ENCODE data around the gene C2orf49.
A peak's percentile ranks its signal among the peaks of the same experiment; 100 is the strongest.
"Not testable (repeated sequence)": the region's sequence is repeated elsewhere in the genome, so short reads cannot be mapped to it uniquely, and the experiment has no call there.

The C2orf49 gene

DNA sequence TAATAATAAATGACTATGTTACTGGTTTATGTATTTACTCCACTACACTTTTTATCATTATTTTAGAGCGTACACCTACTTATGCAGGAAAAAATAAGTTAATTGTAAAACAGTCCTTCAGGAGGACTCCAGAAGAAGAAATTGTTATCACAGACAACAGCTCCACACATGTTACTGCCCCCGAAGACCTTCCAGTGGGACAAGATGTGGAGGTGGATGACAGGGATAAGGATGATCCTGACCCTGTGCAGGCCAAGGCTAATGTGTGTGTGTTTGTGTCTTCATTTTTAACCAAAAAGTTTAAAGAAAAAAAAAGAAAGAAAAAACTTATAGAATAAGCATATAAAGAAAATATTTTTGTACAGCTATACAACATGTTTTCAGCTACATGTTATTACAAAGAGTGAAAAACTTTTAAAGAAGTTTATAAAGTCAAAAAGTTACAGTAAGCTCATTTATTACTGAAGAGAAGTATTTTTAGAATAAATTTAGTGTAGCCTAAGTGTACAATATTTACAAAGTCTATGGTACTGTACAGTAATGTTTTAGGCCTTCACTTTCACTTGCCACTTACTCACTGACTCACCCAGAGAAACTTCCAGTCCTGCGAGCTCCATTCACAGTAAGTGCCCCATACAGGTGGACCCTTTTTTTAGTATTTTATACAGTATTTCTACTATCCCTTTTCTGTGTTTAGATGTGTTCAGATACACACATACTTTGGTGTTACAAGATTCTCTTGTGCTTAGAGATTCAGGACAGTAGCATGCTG lies 15.3 kb upstream of the C2orf49 start:
- DNase-seq (ENCODE audit: low read depth): no peak

DNA sequence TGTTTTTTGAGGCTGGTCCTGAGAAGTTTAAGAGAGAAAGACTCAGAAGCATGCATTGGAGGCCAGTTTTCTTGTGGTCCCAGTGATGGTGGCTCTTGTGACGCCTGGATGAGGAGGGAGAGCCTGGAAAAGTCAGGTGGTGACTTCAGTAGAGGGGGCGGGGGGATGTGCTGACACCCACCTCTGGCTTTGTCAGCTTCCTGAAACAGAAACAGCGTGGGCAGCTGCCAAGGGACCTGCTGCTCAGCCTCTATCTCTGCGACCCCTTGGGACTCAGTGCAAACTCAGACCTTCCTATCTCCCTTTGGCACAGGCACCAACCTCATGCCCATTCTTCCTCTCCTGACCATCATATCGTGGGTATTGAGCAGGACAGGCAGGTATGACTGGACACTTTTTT lies 14.2 kb upstream of the C2orf49 start:
- no peak for DNase-seq (ENCODE audit: low read depth)

DNA sequence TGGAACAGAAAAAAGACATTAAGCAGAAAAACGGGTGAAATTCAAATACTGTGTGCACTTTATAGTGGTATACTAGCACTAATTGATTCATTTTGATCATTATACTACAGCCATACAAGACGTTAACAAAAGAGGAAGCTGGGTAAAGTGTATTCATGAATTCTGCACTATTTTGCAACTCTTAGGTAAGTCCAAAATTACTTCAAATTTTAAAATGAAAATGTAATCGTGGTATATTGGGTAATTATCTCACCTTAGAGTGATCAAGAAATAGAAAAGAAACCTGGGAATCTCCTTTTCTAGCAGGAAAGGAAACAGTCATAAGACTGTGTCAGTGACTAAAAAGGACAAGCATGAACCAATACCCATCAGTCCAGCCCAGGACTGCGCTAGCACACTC lies 13.2 kb upstream of the C2orf49 start:
- DNase-seq (ENCODE audit: low read depth): no peak

DNA sequence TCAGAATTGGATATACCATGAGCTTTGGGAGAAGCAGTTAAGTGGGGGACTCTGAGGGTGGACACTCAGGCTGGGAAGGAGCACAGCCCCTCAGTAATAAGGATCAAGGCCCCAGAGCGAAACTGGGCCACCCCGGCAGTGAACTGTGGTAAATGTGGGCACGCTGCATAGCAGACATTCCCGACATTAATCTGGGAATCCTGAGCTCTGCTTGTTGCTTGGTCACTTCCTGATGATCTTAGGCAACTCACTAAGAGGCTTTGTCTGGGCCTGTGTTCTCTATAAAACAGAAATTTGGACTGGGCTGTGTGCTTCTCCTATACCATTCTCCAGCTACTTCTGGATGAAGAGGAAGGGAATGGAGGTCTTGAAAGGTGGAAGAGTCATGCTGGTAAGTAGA lies 12.6 kb upstream of the C2orf49 start:
- DNase-seq (ENCODE audit: low read depth): no peak

DNA sequence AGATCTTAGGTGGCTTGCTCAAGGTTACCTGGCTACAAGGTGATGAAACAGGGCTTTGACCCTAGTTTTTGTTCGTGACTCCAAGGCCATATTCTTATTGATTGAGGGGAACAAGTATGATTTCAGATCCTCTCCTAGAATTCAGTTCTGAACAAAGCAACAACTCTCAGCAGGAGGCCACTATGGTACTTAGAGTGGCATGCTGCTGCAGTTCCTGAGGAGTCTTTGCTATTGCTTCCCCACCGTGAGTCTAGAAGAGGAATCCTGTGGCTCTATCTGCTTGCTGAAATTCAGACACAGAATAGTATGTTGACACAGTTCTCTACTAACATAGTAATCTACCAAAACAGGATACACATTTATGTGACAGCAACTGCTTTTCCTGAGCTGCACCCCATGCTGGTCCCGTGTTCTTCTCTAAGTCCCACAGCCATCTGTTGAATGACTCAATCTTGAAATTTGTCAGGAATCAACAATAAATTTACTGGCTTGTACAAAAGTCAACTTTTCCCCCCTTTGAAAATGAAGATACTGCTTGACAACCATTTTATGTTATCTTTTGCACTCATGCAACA lies 11.9 kb upstream of the C2orf49 start:
- peak; percentile 66 for DNase-seq (ENCODE audit: low read depth)

DNA sequence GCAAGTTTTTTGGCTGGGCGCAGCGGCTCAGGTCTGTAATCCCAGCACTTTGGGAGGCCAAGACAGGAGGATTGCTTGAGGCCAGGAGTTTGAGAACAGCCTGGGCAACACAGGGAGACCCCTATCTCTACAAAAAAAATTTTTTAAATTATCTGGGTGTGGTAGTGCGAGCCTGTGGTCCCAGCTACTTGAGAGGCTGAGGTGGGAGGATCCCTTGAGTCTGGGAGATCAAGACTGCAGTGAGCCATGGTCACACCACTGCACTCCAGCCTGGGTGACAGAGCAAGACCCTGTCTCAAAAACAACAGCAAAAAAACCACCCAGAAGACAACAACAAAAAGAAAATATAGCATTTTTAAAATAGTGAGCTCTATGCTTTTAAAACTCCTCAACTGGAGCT lies 10.1 kb upstream of the C2orf49 start:
- not testable (repeated sequence) for DNase-seq (ENCODE audit: low read depth)

DNA sequence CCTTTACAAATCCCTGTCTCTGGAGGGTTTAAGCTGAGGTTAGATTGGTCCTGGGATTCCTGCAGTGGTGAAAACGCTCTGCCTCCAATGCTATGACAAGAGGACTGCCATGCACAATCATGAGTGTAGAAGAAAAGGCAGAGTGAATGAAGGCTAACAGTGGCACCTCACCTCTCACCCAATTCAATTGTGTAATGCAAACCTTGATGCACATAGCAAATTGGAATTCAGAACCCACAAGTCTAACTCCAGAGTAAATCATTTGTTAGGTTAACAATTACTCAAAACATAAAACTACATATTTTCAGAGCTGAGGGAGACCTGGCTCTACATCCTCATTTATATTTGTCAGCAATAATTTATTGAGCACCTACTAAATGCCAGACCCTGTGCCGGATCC lies 9.7 kb upstream of the C2orf49 start:
- no peak for DNase-seq (ENCODE audit: low read depth)

DNA sequence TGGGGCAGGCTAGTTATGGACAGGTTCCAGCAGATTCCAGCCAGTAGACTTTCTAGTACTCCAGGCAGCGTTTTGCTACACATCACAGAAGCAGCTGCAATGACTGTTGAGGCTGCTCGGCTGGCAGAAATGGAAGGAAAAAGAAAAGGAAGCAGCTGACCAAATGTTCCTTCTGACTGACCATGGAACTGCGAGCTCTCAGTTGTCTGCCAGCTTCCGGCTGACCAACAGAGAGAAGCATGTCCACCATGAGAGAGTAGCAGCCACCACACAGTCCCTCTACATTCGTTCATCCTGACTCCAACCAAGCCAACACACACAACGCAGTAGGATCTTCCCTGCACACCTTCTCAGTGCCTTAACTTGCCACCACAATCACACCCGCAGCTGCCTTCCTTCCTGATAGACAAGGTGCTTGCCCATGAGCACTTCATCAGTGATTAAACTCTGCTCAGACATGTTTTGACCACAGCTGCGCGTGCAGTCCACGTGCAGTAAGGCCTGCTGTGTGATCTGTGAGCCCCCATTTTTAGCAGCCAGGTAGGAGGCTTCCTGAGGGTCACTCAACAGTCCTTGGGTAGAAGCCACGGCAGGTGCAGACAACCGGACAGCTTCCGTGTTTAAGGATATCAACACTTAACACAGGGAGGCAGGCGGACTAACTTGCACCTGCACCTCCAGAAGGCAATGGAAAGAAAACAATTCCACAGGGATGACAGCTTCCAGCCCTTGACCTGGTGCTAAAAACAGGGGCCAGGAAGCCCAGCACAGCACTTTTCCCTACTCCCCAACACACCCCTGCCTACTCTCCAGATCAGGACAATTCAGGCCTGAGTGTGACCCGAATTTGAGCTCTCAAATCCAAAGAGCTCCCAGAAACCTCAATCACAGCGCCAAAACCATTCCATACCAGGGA lies 8.8 kb upstream of the C2orf49 start:
- no peak for DNase-seq (ENCODE audit: low read depth)

DNA sequence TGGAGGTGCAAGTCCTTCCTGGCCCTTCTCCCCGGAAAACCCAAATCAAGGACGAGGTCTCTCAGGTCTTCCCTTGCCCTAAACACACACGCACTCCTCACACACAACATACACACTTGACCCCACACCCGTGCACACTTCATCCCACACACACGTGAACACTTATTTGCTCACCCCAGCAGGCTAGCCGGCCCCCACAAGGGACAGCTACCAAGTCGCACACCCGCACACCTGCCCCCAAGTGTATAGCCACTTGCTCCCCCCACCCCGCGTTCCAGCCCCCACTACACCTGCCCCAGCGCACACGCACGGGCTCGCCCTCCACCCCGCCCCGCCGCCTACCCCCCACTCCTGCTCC lies 8.2 kb upstream of the C2orf49 start:
- no peak for DNase-seq (ENCODE audit: low read depth)

DNA sequence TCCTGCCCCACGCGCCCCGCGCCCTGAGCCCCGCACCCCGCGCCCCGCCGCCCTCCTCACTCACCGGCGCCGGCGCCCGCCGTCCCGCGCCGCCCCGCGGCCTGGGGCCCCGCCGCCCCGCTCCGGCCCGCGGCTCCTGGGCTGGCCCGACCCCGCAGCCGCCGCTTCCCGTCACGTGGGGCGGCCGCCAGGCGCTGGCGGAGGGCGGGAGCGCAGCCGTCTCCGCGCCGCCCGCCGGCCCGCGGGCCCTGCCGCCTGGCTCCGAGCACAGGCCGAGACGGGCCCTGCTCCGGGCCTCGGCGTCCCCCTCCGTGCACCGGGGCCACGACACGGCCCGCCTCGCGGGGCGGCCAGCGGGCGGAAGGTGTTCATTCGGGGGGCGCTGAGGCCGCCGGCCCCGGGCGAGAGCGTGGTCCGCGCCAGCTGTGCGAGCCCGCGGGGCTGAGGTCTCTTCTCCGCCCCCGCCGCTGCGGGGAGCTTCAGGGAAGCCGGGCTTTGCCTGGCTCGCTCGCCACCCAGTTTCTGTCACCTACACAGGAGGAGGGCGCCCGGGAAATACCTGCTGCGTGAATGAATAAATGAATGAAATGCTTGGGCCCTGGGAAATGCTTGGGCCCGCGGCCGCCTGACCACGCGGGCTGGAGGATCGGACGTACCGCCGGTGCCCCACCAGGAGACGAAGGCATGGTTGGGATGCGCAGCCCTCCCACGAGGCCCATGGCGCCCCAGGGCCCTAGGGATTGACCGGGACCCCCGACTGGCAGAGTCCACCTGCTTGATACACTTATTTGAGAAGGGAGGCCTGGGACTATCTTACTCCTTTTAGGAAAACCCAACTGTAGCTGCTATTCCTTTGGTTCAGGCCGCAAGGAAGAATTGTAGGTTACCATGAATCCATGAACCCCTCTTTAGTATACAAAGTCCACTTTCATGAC lies 7.5 kb upstream of the C2orf49 start, which contains the start of gene TGFBRAP1:
TGFBRAP1 (minus strand) TSS at position 175 of the 935 bp plus-strand sequence. CDS start 21,434 bp downstream, outside the sequence.
- no peak for DNase-seq (ENCODE audit: low read depth)

DNA sequence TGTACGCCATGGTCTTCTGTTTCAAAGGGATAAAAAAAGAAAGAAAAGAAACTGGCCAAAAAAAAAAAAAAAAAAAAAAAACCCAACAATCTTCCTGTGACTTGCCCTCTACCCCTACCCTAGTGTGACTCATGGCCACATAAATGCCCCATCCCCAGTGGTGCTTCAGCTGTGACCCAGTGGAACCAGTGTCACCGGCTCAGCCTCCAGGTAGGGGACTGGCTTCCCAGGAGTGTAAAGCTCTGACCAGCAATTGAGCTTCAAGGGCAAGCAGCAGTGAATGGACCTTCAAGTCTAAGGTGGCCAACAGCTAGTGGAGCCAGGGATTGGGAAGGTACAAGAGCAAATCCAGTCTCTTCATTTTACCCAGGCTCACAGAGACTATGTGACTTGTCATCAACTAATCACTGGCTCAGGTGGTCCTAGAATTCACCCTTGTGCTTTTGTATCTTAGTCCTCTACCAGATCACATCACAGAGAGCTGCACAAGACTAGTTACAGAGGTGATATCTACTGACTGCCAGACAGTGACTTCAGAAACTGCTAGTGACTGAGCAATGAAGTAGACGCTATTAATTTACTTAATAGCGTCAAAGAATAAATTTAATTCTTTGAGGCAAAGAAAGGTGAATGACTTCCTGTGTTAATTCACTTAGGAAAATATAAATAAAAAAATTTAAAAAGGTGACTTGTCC lies 6.5 kb upstream of the C2orf49 start:
- DNase-seq (ENCODE audit: low read depth): no peak

DNA sequence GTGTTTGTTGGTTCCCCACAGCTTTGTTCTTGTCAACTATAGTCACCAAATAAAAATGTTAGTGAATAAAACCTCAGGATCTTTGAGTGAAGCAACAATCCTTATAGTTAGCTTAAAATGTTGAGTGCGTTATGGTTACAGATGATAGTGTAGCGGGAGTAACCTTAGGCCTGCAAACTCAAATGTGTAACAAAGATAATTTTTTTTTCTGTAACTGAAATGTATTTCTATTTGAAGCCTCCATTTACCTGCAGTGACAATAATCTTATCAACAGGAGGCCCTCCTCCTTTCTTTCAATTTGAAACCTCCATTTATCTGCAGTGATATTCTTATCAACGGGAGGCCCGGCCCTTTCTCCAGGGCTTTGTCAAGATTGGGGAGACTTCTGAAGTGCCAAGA lies 3.1 kb upstream of the C2orf49 start:
- DNase-seq (ENCODE audit: low read depth): no peak

DNA sequence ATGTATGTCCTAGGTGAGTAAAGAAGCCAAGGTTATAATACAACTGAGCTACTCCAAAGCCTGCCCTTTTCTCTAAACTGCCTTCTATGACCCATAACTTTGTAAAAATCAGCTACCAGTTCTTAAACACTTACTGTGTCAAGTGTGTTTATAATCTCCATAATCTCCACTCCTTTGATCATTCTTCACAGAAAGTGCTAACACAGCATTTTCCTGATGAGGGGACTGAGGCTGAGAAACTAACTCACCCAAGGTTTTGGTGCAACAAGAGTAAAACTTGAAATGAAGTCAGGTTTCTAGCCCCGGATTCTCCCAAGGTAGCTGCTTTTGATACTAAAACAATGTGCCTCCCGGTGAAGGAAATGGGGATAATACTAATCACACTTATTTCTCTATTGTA lies 1.9 kb upstream of the C2orf49 start:
- DNase-seq (ENCODE audit: low read depth): no peak

DNA sequence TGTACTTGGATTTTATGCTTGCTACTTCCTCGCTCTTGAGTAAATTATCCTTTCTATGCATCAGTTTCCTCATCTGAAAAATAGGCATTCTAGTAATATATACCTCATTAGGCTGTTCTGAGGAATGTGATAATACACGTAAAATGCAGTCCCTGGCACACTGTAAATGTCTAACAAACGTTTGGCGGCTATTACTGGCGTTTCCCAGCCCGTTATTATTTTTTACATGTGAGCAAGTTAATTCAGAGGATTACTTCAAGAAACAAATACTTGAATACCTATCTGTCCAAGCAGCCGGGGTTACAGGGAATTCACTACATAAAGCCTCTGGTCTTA lies 586 bp upstream of the C2orf49 start:
- DNase-seq (ENCODE audit: low read depth): no peak

DNA sequence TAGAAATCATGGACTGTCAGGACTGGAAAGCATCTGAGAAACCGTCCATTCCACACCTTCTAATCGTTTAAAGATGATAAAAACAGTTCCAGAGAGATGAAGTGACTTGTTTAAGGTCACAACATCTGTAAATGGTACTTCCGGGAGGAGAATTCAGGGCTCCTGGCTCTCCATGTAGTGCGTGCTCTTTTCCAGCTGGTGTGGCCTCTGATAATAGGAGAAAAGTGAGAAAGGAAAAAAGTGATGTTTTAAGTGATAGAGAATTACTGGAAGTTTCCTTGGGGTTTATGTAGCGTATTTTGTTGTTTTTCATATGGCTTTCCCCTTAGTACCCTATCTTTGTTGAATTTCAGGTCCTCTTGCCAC lies 663 bp downstream of the C2orf49 start:
- DNase-seq (ENCODE audit: low read depth): no peak

DNA sequence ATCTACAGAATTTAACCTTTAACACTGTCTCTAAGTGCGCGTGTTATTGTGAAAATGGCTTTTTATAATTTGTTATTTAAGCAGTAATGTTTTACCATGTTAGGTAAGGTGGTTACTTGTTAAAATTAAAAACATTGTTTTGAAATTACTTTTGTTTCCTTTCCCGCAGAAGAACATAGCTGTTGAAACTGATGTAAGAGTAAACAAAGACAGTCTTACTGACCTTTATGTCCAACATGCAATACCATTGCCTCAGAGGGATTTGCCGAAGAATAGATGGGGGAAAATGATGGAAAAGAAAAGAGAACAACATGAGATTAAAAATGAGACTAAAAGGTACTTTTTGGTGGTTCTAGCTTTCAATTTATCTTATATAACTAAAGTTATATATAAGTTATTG lies 2.1 kb downstream of the C2orf49 start:
- no peak for DNase-seq (ENCODE audit: low read depth)

DNA sequence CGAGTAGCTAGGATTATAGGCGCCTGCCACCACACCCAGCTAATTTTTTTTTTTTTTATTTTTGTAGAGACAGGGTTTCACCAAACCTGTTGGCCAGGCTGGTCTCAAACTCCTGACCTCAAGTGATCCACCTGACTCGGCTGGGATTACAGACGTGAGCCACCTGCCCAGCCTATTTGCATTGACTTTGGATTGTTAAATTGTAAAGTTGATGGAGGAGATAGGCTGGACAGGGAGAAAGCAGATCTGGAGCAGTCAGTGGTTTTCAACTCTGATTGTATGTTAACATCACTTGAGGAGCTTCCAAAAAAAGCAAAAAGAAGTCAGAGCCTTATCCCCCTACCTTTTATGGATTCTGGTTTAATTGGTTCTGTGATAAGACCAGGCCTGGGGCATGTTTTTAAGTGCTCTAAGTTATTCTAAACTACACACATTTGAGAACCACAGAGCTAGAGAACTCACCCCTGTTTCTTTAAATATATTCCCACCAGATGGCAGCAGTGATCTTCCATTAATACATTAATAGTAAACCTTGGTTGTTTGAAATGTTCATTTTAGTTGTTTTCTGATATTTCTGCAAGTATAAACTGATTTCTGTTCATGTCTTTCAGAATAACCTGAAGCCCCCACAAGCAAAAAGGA lies 7.5 kb downstream of the C2orf49 start:
- DNase-seq (ENCODE audit: low read depth): no peak

DNA sequence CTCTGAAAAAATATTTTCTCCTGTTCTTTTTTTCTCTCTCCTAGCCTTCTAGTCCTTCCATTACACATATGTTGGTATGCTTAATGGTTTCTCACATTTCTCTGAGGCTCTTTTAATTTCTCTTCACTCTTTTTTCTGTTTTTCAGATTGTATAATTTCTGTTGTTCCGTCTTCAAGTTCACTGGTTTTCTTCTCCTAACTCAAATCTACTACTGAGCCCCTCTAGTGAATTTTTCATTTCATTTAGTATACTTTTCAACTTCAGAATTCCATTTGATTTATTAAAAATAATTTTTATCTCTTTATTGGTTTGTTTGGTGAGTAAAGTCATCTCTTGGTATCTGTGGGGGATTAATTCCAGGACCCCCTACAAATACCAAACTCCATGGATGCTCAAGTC lies 19.8 kb downstream of the C2orf49 start:
- no peak for DNase-seq (ENCODE audit: low read depth)

DNA sequence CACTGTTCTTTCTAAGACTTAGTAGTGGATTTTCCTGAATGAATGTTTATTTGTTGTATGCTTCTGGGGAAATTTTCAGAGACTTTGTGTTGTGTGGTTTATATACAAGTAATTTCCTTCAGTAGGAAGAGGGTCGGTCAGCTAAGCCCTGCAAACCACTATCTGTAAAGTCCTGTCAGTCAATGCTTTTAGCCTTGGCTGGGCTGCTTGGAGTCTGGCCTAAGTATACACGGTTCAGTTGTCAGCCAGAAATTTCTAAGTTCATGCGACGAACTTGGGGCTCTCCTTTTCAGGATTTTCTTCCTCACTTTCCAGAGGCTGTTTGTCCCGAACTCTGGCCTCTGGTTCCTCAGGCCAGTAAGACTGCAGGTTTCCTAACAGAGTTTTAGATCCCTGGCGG lies 21.3 kb downstream of the C2orf49 start:
- no peak for DNase-seq (ENCODE audit: low read depth)

DNA sequence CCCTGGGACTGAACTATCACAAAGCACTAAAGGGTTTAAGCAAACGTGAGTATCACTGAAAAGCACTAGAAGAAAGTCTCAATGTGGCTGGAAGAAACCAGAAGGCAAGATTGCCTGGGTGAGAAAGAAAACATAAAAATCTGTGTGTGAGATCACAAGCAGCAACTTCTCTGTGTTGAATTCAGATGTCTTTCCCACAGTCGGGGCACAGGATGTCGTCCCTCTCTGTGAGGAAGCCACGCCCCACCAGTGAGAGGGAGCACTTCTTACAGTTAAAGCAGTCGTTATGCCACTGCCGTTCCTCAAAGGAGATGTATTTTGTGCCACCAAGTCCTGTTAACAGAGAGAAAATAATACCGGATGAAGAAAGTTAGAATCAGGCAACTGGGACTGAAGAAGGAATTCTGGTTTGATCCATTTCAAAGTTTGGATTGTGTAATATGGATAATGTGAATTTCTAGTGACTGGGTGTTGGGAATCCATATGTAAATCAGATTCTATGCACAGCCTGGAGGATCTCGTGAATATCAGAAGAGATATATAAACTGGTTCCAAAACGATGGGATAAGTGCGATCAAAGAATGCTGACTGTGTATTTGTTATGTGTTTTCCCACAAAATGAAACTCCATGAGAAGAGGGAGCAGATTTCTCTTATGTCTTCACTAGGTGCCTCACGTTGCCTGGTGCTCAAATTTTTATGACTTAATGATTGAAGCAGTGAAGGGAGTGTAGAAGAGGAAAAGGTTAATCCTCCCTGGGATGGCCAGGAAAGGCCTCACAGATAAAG lies 24.0 kb downstream of the C2orf49 start:
- no peak for DNase-seq (ENCODE audit: low read depth)
